KG1 (cell line): ENCODE results near the gene CPVL.

ENCODE experiments used
- DNase-seq: peaks from one replicate; lab custom pipeline; 2025; lab: John Stamatoyannopoulos, UW

Gene CPVL

GRCh38 chr7:29000717-29001076, 145.6 kb downstream of the CPVL start:
- no peak for DNase-seq

- no peak for DNase-seq
Measured at GRCh38 chr7:28999895-29000716, 146.2 kb downstream of the CPVL start.

GRCh38 chr7:28999427-28999826, 146.9 kb downstream of the CPVL start:
- DNase-seq, result no peak

GRCh38 chr7:28998105-28998504, 148.2 kb downstream of the CPVL start:
- no peak for DNase-seq

DNA sequence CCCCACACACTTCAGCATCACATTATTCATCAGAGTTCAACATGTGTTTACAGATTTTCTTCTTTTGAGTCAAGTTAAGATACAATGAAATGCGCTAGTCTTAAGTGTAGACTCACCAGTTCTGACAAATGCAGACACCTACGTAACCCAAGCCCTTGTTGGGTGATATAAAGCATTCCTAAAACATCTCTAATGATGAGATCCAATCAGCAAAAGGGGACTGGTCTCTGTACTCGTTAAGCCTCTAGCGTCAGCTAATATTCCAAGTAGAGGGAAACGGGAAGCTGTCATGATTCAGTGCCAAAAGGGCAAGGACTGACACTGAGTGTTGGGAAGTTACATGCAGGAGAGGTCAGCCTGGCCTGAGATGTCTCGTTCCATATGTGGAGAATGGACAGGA, 149.5 kb downstream of the CPVL start:
- no peak for DNase-seq

GRCh38 chr7:28993371-28993770, 153.0 kb downstream of the CPVL start:
- DNase-seq, result no peak

DNA sequence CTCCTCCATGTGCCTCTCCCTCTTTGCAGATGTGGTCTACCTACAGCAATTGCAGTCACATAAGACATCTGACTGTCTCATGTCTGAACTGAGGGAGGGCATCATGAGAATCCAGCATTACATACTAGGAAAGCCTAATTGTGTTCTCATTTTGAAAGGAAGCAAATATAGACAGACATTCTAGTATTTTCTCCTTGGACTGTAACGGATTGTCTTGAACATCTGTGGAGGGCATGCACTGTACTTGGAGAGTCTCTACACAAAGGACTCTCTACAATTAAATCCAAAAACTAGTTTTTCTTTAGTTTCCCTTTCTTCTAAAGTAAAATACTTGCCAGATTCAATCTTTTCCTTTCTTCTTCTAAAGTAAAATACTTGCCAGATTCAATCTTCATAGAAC, 153.5 kb downstream of the CPVL start:
- no peak for DNase-seq

- DNase-seq, result no peak
Measured at GRCh38 chr7:28990200-28990960, 156.0 kb downstream of the CPVL start.

GRCh38 chr7:28989211-28989980, 156.9 kb downstream of the CPVL start:
- DNase-seq, result no peak

- DNase-seq, result no peak
Measured at GRCh38 chr7:28988810-28989209, 157.5 kb downstream of the CPVL start.

GRCh38 chr7:28988091-28988490, 158.2 kb downstream of the CPVL start:
- no peak for DNase-seq

DNA sequence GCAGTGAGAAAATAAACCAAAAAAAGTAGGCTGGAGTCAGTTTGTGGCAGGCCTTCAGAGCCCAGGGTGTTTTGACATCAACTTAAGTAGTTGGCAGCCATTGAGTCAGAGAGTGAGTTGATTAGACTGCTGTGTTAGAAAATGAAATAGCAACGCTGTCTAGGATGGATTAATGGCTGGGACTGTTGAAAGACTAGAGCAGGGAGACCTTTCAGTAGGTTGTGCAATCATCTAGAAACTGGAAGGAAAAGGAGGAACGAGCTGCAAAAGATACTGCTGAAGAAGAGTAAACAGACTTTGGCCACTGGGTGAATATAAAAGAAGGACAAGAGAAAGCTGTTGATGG, 159.6 kb downstream of the CPVL start:
- no peak for DNase-seq

DNA sequence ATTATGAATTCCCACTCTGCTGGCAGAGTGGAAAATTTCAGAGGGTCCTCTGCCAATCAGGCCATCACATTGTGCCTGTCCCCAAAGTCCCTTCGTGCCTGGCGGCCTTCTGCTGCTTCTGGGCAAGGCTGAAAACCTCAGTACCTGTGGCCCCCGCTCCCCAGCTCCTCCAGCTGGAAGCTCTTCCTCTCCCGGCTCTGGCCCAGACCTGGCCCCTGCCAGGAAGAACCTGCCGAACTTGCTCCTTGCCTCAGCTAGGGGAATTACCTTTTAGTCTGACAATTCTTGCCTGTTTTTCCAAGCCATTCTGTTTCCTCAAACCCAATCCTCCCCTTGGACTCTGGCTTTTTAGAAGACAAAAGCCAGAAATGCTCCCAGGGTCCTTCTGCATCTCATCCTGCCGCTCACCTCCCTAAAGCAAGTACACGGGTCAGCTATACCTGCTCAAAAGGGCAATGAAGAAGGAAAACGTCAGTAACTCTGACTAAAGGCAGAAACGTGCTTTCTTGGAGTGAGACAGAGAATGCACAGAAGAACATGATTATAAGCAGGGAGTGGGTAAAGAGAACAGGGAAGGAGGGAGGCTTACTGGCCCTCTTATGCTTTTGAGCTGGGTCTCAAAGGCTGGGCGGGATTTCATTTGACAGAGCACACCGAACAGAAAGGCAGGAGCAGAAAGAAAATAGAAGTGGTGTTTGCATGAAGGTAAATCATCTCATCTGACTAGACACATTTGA, 160.1 kb downstream of the CPVL start:
- DNase-seq, result no peak

GRCh38 chr7:28984631-28985030, 161.7 kb downstream of the CPVL start:
- DNase-seq, result no peak

DNA sequence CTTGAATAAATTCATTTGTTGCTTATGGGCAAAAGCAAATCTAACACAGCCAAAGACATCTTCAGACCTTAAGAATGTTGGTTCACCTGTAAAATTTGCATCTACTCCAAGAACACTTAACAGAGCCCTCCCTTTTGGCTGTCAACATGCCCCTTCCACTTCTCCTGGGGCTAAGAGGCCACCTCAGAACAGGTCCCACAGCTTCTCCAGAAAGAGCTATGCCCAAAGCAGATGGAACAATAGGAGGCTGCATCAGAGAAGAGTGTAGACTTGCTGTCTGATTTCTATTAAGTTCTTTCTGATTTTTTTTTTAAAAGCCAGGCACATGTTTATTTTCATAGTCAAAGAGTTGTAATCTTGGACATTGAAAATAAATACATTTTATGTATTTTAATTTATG, 162.1 kb downstream of the CPVL start:
- no peak for DNase-seq

DNA sequence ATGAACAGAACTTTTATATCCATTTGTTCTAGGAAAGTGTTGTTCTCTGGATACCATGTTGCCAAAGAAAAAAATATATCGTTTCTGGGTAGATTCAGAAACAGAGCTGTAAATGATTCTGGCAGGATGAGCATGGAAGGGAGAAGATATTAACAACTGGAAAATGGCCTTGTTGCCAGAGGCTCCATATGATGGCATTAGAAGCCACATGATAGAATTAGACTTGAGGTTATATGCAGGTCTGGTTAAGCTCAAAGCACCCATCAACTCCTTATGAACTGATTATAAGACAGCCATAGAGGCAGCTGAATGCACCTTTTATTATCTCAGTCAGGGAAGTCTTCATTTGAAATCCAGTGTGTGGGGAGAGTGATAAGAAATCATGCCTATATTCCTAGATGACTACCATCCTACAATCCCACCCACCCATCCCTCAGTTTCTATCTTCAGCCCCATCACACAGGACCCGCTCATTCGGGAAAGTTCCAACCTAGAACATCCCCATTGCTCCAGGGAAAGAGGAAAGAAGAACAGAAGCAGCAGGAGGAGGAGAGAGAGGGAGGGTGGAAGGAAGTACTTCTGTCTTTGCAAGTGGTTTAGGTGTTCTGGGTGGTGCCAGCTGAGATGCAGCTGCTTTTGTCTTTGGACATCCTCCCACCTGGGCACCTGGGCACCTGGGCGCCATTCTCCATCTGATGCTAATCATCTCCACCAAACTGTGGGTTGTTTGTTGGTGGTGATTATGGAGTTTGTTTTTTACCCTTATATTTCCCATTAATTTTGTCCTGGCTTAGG, 162.7 kb downstream of the CPVL start:
- DNase-seq, result no peak

DNA sequence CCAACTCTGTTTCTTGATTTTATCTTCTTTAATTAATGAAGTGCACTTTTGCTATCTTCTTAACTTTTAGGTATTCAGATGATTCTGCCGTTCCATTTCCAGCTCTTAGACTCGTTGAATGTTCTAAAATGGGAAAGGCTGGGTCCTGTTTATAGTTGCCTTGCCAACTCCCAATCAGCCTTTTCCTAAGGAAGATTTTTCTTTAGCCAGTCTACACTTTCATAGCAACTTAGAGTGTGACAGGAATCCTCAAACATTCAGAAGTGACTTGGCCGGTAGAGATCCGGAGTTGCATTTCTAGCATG, 165.2 kb downstream of the CPVL start:
- no peak for DNase-seq

DNA sequence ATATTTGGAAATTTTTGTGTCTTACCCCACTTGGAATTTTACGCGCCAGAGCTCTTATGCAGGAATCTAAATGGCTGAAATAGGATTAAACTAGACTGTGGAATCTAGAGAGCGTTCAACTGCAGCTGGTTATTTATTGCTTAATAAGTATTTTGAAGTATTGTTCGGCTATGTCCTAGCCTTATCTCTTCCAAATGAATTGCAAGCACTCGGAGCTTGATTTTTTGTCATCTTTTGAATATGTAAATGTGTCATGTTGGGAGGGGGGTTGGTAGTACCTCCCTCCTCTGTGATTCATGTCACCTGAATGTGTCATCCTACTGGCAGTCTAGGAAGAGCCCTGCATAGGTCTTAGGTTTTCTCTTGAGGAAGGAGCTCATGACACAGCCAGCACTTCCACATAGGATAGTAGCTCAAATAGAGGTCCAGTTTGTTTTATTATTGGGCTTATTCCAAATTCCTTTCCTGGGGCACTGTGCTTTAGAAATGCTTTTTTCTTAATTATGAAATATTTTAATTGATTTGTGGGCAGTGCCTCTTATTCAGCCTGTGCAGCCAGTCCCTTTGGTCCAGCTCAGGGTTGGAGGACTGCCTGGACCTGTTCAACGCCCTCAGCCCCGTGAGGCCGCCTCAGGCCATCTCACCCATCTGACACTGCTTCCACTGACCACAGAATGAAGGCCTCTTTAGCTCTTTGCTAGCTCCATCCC, 165.7 kb downstream of the CPVL start:
- no peak for DNase-seq

DNA sequence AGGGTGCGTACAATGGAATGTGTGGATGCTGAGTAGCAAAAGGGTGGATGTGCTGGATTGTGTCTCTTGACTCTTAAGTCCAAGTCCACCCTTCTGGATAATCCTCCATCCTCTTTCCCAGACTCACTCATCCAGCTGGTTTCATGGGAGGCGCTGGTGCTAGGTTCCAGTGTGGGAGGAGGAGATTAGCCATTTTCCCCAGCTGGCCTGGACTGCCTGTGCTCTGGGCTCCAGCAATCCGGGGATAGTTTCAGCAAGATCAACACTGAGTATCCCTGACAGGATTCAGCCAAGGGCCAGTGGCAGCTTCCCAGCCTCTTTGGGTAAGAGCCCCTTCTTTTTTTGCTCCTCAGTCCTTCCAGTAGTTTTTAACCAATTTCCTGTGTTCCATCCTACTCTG, 166.6 kb downstream of the CPVL start:
- no peak for DNase-seq

DNA sequence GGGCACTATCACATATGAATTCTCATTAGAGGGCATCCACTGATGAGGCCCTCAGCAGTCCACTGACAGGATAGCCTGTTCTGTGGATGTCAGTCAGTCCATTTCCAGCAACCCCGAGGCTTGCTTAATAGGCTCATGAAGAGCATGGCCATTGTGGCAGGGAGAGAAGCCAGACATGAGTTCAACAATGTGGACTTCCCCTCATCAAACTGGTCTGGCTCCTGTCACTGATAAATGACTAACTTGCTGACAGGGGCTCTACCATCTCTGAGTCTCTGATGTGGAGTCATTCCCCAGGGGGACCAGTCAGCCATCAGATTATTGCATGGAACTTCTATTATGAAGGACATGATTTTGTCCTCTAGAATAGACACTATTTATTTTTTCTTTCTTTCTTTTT, 168.5 kb downstream of the CPVL start:
- no peak for DNase-seq

DNA sequence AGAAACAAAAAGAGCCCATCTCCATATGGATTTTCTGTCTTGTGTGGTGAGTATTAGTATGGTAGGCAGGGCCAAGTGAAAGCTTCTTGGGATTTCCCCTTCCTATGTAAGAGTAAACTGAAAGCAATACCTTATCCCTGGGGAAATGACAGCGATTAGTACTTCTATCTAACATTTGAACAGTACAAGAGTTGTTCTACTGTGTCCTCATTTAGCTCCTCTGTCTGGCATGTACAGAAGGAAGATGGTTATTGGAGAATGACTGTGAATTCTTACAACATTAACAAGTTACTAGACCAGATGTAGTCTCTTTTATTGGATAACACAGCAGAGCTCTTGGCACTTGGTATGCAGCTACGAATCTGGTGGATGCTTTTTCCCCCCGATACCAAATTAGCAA, 170.3 kb downstream of the CPVL start:
- no peak for DNase-seq
